A673 (cell line): Measurements from ENCODE around the gene TCERG1L. TPM values are rescaled to one million over a fixed set of nuclear protein-coding genes. Genes with fewer than 3 reads are reported as not detected.

ENCODE experiments used
- BruUV-seq: library from RNA; stranded (reverse); fragments of 400-500 nt; replicated peaks from 2 replicates; lab custom pipeline; 2021; lab: Mats Ljungman, UMichigan
- CTCF ChIA-PET: fragments of 300-600 bp; sonication (Branson Sonifier 250); formaldehyde crosslinking; loops from one replicate; lab custom pipeline; 2022; ENCODE audit warnings: antibody characterized with exemption; lab: Charles Lee
- POLR2A ChIA-PET: fragments of 300-600 bp; sonication (Branson Sonifier 250); formaldehyde crosslinking; loops from one replicate; lab custom pipeline; 2022; ENCODE audit warnings: antibody characterized with exemption; ENCODE audit not compliant: low non-redundant PET; lab: Charles Lee
- DNase-seq: peaks from one replicate; pipeline ENCODE4 v3.0.0-alpha.2; 2015; ENCODE audit warnings: low spot score
- H3K27ac ChIP-seq: fragments of 200-600 bp; sonication (generic); 2 replicates; pipeline ENCODE4 v1.5.1; 2016; ENCODE audit warnings: mixed run types, low read depth, mild to moderate bottlenecking, mixed read lengths, antibody characterized with exemption, low read length; ENCODE audit not compliant: poor library complexity, severe bottlenecking
- H3K27me3 ChIP-seq: fragments of 200-600 bp; sonication (generic); replicated peaks from 2 replicates; pipeline ENCODE4 v1.6.1; 2017; ENCODE audit warnings: mixed run types, low read depth, mild to moderate bottlenecking, mixed read lengths, antibody characterized with exemption, low read length; ENCODE audit not compliant: insufficient read depth, poor library complexity
- H3K36me3 ChIP-seq: fragments of 200-600 bp; sonication (generic); 2 replicates; pipeline ENCODE4 v1.6.1; 2016; ENCODE audit warnings: mixed run types, mild to moderate bottlenecking, mixed read lengths, antibody characterized with exemption, low read length; ENCODE audit not compliant: insufficient read depth, poor library complexity, severe bottlenecking
- H3K4me1 ChIP-seq: fragments of 200-600 bp; sonication (generic); 2 replicates; pipeline ENCODE4 v1.6.1; 2017; ENCODE audit warnings: mixed run types, mild to moderate bottlenecking, mixed read lengths, antibody characterized with exemption, low read length; ENCODE audit not compliant: insufficient read depth, poor library complexity, severe bottlenecking
- H3K4me3 ChIP-seq: fragments of 200-600 bp; sonication (generic); 2 replicates; pipeline ENCODE4 v1.5.1; 2016; ENCODE audit warnings: low read depth, mixed run types, mild to moderate bottlenecking, mixed read lengths, low read length; ENCODE audit not compliant: poor library complexity, severe bottlenecking
- H3K9me3 ChIP-seq: fragments of 200-600 bp; sonication (generic); 2 replicates; pipeline ENCODE4 v1.6.1; 2016; ENCODE audit warnings: mixed run types, low read depth, mild to moderate bottlenecking, mixed read lengths, antibody characterized with exemption, low read length; ENCODE audit not compliant: poor library complexity, severe bottlenecking
- EZH2 ChIP-seq: fragments of 200-600 bp; sonication (generic); IDR thresholded peaks from 2 replicates; pipeline ENCODE4 v1.6.1; 2017; ENCODE audit warnings: borderline replicate concordance, low read depth, mild to moderate bottlenecking, mixed read lengths, antibody characterized with exemption, low read length; ENCODE audit not compliant: poor library complexity, severe bottlenecking
- intact Hi-C: fragments of 100-400 bp; cut with micrococcal nuclease; formaldehyde crosslinking; loops from one replicate; pipeline ENCODE4 v1.10.0; 2022; ENCODE audit not compliant: unreplicated experiment
- total RNA-seq: library from RNA; stranded (reverse); gene quantifications from 2 replicates; pipeline ENCODE4 v1.2.3, GENCODE V29; 2021
- TF ChIP-seq, protein P1 (sequence below): fragments of 300-800, 200-600 bp; sonication (generic); conservative IDR thresholded peaks from 2 replicates; pipeline ENCODE4 v1.5.1; 2017; ENCODE audit warnings: low read depth, mild to moderate bottlenecking, antibody characterized with exemption, low read length, moderate library complexity, mixed read lengths

Gene TCERG1L
- total RNA-seq, 1 experiment from 2014 or later = 16.3 TPM

DNA sequence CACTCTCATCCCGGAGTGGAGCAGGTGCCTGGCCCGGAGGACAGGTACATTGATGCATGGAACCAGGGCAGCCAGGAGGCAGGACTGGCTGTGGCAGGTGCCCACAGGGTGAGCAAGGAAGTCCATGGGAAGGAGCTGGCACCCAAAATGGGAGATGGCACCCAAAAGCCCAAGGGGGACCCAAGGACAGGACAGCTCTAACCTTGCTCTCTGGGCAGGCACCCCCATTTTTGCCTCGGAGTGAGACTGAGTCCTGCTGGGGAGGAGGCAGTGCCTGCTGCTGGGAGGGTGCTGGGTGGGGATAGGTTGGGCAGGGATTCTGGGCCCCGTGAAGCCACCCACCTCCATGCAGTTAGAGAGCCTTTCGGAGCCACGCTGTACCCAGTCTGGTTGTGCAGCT lies 234.5 kb downstream of the TCERG1L start:
- no peaks in the 10 kb centered on the region for H3K36me3 ChIP-seq
- POLR2A ChIA-PET = no interaction called here
- H3K9me3 ChIP-seq = no peaks in the 10 kb centered on the region
- BruUV-seq = no TSS peak
- no peak overlapping the region for H3K4me3 ChIP-seq
- no peak for TF ChIP-seq EZH2
- TF ChIP-seq, protein P1, sequence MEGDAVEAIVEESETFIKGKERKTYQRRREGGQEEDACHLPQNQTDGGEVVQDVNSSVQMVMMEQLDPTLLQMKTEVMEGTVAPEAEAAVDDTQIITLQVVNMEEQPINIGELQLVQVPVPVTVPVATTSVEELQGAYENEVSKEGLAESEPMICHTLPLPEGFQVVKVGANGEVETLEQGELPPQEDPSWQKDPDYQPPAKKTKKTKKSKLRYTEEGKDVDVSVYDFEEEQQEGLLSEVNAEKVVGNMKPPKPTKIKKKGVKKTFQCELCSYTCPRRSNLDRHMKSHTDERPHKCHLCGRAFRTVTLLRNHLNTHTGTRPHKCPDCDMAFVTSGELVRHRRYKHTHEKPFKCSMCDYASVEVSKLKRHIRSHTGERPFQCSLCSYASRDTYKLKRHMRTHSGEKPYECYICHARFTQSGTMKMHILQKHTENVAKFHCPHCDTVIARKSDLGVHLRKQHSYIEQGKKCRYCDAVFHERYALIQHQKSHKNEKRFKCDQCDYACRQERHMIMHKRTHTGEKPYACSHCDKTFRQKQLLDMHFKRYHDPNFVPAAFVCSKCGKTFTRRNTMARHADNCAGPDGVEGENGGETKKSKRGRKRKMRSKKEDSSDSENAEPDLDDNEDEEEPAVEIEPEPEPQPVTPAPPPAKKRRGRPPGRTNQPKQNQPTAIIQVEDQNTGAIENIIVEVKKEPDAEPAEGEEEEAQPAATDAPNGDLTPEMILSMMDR = no peak
- no peaks in the 10 kb centered on the region for H3K4me1 ChIP-seq
- H3K27ac ChIP-seq = no peak overlapping the region
- intact Hi-C loops = no loop called here
- no peaks in the 10 kb centered on the region for H3K27me3 ChIP-seq
- DNase-seq = no peak
- CTCF ChIA-PET = no interaction called here

GRCh38 chr10:131076356-131076755 lies 235.2 kb downstream of the TCERG1L start:
- Histone ChIP-seq H3K27me3 (no peaks in the 10 kb centered on the region), H3K4me1 (no peaks in the 10 kb centered on the region), H3K27ac (no peak overlapping the region), H3K9me3 (no peaks in the 10 kb centered on the region), H3K4me3 (no peak overlapping the region), H3K36me3 (no peaks in the 10 kb centered on the region)
- TF ChIP-seq, protein P1 = no peak
- TF ChIP-seq EZH2 = no peak
- no peak for DNase-seq
- BruUV-seq = no TSS peak
- ChIA-PET CTCF (no interaction called here), POLR2A (no interaction called here)
- intact Hi-C loops = no loop called here

- intact Hi-C loops = no loop called here
Observed at GRCh38 chr10:131075218-131075770, 236.2 kb downstream of the TCERG1L start.

More at GRCh38 chr10:131075218-131075770, 236.2 kb downstream of the TCERG1L start:
- no peaks in the 10 kb centered on the region for H3K9me3 ChIP-seq
- H3K27me3 ChIP-seq = no peaks in the 10 kb centered on the region
- H3K4me1 ChIP-seq = no peaks in the 10 kb centered on the region
- no peak for TF ChIP-seq EZH2
- TF ChIP-seq, protein P1 = no peak
- no peak for DNase-seq
- ChIA-PET CTCF (no interaction called here), POLR2A (no interaction called here)
- H3K27ac ChIP-seq = no peak overlapping the region
- H3K36me3 ChIP-seq = no peaks in the 10 kb centered on the region
- H3K4me3 ChIP-seq = no peak overlapping the region
- no TSS peak for BruUV-seq
